HG02973 (cell line): Measurements from ENCODE around the gene CRYGS.
"Not testable (repeated sequence)": the region's sequence is repeated elsewhere in the genome, so short reads cannot be mapped to it uniquely, and the experiment has no call there.

Experiments
- ATAC-seq: cut with Tn5 transposase; IDR thresholded peaks from one replicate; pipeline ENCODE4 v1.9.1; 2021; ENCODE audit warnings: moderate library complexity; ENCODE audit not compliant: unreplicated experiment

CRYGS gene

DNA sequence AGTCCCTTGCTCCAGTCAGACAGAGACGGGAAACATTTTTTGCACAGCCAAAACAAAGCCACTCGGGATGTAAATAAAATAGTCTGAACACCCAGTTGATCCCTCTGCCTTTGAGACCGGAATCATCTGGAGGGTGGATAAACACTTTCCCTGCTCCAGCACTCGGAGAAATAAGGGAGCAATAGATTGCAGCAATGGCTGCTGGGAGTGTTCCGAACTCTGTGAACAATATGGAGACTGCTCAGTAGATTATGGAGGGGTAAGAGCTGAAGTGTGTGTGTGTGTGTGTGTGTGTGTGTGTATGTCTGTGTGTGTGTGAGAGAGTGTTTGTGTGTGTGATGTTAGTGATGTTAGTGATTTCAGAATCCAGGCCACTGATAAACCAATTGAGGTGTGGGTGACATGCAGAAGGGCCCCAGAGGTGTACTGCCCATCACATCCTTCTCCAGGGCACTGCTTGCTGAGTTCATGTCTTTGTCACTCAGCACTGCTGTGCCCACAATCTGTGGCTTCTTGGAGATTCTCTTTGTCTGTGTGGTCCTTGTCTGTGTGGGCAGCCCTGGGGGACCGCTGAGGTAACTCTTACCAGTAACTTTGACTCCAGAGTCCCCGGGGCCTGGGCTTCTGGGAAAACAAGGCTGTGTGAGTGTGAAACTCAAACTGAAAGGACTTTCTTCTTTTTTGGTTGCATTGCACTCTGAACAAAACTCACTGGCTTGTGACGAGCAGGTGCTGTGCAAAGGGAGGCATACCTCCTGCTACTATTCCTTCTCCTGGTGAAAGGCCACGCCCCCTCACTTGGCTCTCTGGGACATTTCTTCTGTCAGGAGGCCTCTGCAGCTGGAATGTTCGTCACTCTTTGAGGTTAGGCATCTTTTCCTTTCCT, 23.0 kb downstream of the CRYGS start:
- ATAC-seq: peak; percentile 49

DNA sequence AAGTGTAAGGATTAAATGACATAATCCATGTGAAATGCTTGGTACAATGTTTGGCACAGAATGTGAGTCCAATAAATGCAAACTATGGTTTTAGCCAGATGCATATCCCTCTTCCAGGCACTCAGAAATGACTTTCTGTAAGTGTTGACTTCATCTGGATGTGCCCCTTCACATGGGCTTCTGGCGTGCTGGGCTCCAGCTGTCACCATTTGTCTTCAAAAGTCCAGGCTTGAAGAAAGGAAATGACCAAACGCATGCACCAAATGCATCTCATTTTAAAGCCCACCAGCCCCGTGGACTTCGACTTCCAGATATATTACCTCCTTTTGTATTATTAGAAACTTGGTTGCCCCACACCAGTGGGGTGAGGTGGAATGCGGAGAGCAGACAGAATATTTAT, 23.7 kb downstream of the CRYGS start:
- no peak for ATAC-seq

DNA sequence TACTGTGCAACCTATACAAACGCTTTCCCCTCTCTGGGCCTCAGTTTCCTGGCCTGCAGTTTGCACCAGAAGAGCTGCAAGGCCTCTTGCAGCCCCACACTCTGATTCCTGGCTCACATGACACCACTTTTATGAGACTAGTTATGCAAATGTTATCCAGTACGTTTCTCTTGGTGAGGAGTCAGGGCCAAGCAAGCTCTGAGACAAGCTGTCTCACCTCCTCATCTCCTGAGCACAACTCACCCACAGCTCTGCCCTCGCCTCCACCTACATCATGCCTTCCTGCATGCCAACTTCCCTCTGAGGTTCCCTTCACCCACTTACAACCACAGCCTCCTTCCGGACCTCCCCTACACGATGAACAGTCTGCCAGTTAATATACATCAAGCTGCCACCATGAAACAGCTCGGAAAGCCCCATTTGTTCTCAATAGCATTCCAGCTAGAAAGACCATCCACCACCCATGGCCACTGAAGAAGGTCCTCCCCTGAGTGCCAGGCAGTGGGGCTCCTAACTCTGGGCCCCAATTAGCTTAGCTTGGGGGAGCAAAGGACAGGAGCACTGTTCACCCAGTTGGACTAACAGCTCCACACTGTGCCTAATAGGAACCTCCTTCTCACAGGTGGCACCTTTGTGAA, 25.0 kb downstream of the CRYGS start:
- no peak for ATAC-seq

DNA sequence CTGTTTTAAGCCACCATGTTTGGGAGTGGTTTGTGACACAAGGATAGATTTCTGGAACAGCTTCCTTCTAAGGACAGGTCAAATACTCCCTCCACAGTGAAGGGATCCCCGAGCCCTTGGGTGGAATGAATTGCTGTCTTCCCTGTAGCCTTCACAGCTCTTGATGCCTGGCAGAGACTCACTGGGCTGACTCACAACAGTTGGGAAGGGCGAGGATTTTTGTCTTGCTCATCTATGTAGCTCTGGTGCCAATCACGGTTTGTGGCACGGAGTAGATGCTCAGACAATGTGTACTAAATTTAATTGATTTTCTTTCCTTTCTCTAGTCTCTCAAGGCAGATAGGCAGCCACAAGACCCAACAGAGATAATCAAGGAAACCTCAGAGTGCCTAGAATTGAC, 27.0 kb downstream of the CRYGS start:
- ATAC-seq: no peak

DNA sequence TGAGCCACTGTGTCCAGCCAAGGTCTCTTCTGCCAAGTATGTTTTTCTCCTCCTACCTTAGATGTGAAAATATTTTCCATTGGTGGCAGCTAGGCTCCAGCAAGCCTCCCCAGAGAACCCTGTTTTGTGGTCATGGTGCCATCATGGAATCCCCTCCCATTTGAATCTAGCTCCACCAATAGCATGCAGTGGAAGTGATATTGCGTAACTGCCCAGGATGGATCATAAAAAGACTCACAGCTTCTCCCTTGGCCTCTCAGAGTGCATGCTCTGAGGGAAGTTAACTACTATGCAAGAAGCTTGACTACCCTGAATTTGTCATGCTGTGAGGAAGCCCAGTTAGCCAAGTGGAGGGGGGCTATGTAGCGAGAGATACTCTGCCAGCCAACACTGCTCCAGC, 27.5 kb downstream of the CRYGS start:
- no peak for ATAC-seq

DNA sequence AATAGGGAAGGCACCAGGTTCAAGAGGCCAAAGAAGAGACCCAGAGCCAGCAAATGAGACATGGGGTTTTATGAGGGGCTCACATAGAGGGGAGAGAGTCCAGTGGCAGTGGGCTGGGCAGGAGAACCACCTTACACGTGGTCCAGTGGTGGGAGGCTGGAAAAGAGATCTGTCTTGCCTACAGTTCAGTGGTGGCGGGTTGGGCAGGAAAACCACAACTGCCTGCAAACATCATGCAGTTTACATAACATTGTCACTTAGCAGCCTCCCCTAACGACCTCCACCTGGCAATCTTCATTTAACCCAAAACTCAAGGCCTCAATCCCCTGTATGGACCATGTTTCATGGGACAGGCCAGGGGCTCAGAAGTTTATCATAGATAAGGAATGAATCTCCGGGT, 29.1 kb downstream of the CRYGS start:
- ATAC-seq: no peak

DNA sequence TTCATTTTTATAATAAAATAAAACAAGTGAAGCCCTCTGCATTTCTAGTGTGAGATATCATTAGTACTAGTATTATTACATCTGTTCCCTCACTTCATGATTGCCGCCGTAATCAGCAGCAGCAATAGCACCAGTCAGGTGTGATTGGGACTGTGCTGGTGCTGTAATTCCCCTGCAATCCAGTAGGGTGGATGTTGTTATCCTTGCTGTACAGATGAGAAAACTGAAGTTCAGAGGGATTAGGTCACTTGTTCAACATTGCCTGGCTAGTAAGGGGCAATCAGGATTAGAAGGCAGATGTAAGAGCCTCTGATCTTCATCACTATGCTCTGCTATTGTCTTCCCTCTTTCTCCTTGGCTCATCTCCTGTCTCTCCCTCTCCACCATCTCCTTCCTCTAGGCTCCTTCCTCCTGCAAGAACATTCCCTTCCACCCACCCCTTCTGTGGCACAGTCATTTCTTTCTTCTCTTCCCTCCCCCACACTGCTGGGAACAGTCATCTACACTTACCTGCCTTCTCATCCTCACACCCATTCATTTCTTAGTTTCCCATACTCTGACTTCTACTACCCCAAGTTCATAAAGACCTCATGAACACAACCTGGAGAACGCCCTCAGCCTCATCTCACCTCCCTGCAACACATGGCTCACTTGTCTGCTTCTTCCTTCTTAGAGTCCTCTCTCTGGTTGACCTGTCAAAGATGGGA, 29.7 kb downstream of the CRYGS start:
- ATAC-seq: no peak

DNA sequence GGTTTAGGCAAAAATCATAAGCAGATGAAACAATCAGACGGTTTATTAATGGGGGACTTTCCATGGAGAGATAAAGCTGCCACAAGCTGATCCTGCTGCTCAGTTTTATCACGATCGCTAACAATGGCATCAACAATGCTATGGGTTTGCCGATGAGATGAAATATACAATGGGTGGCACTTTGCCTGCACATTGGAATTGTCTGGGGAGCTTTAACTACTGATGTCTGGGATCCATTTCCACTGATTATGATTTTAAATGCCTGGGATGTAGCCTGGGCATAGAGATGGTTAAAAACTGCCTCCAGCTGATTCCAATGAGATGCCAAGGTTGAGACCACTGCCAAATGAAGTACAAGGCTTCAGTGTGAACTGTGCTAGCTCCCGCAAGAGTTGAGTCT, 30.8 kb downstream of the CRYGS start:
- ATAC-seq: no peak

DNA sequence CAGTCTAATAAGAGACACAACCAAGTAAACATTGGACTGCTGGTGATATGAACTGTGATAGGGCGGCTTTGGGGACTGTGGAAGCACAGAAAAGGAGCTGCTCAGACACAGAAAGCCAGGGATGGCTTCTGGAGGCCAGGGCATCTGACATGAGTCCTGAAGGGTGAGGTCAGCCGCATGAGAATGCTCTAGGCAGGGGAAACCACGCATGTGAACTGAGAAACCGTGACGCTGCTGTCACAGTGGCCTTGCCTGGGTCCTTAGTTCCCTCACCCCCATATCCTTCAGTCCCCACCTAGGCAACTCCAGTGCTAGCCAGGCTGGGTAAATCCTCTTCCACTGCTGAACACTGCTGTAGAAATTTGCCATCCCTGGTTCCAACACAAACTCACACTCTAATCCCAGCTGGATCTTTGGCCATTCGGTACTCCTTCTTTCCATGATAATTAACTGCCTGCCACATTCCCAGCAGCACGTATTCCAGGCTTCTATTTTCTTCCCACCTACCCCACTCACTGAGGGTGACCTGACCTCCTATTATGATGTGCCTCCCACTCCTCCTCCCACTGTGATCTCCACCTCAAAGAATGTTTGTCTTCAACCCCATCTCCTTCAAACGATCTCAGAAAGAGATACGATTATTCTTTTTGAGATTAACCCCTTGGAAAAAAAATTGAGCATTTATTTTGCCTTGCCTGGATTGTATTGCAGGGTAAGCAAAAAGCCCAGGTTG, 31.4 kb downstream of the CRYGS start:
- no peak for ATAC-seq

DNA sequence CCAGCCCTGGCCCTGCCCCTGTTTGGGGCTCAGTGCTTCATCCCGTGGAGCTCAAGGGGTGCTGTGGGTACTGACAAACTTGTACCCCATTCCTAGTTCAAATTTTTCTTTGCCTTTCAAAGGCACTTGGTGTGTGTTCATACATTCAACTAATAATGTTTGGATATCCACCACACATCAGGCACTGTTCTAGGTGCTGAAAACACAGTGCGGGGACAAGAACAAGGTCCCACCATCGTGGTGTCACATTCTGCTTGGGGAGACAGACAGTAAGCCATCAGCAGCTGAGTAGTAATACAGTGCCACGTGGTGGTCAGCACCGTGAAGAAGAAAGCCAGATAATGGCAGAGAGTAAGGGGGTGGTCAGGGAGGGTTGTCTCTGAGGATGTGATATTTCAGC, 32.5 kb downstream of the CRYGS start:
- no peak for ATAC-seq

DNA sequence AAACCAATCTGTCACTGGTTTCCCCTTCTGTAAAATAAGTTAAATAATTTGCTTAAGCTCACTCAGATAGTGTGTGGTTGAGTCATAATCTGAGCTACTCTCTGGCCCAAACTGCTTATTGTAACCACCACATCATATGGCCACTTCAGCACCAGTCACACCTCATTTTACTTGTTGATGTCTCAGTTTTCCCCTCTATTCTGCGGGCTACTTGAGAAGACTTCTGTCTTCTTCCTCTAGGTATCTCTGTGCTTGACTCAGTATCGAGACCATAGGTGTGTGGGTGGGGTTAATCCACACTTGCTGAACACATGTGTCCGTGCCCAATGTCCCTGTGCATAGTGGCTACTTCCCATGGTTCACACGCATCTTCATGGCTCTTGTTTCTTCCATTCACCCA, 32.9 kb downstream of the CRYGS start:
- ATAC-seq: peak; percentile 75

DNA sequence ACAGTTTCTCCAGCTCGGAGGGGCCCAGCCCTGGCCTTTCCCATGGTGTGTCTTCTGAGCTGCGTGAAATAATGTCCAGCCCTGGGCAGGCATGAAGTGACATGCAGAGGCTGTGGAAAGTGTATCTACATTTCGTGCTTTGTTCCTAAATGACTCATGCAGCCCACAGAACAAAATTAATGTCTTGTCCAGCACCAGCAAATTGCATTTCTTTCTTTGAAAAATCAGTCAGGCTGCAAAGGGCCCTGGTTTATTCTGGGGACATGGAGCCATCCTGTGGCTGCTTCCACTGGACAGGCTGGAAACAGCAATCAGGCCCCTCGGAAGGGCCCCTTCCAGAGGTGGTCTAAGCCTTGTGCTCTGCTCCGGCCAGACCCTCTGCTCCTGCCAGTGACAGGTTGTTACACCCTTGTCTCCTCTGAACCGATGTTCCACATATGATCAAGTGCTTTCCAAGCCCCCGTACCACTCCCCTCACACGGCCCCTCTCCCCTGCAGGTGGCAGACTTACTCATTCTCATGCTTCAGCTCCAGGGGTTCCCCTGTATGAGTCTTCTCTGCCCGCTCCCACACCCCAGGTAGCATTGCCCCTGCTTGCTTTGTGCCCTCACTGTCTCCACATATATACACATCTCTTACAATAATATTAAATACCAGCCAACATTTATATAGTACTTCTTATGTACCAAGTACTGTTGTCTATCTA, 33.7 kb downstream of the CRYGS start:
- ATAC-seq: no peak

DNA sequence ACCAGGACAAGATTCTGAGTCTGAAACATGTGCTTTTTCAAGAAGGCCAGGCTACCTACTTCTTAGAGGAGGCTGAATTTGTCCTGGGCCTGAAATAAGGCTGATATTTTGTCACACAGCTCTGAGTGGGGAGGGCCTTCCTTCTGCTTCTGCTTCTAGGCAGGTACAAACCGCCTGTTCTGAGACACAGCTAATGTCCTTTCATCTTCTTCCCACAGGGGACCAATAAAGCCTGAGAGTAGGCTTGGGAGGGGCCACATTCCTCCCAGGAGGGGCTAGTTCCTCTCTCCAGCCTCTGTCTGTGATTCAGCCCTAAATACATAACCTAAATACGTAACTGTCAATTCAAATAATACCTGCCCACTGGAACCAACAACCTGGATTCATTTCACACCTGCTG, 34.8 kb downstream of the CRYGS start:
- no peak for ATAC-seq

DNA sequence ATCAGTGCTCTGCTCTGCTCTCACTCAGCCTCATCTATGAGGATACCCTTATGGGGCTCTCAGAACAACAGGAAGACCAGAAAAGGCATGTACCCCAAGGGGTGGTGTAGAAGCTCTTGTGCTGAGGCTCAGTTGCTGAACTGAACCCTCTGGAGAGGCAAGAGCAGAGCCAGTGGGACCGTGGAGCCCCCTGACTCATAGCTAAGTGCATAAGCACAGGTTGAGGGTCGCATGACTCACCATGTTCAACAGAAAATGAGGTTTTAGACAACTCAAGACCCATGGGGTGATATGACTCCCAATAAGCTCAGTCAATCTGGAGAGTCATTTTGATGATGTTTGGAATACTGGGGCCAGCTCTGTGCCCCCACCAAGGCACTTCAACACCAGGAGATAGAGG, 37.3 kb downstream of the CRYGS start:
- ATAC-seq: no peak

DNA sequence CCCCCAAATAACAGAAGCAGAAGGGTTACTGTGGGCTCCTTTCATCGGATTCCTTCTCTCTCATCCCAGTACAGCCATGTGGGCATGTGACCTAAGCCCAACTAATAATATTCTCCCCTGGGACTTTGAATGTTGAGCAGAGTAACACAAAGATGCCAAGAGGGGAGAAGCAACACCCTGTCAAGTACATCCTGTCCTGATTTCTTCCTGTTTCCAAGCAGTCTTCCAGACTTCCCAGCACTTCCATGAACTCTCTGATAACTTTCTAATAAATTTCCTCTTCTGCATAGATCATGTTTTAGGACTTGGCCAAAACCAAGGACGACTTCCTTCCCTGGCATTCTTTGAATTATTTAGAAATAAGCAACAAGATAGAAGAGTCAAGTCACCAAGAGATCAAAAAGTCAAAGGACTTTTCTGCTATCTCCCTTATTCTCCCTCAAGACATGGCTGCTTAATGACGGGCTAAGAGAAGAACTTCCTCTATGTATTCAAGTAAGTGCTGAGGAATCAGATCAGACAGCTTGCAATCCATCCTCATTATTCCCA, 37.9 kb downstream of the CRYGS start:
- no peak for ATAC-seq

DNA sequence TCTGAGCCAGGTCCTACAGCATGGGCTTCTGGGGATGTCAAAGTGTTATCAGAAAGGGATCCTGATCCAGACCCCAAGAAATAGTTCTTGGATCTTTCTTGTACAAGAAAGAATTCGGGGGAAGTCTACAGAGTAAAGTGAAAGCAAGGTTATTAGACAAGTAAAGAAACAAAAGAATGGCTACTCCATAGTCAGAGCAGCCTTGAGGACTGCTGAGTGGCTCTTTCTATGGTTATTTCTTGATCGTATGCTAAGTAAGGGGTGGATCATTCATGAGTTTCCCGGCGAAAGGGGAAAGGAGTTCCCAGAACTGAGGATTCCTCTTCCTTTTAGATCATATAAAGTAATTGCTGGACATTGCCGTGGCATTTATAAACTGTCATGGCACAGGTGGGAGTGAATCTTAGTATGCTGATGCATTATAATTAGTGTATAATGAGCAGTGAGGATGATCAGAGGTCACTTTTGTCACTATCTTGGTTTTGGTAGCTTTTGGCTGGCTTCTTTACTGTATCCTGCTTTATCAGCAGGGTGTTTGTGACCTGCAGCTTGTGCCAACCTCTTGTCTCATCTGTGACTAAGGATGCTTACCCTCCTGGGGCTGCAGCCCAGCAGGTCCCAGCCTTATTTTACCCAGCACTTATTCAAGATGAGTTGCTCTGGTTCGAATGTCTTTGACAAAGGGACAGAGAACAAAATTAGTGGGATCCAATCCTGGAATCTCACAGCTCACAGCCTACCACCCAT, 41.0 kb downstream of the CRYGS start:
- ATAC-seq: no peak

DNA sequence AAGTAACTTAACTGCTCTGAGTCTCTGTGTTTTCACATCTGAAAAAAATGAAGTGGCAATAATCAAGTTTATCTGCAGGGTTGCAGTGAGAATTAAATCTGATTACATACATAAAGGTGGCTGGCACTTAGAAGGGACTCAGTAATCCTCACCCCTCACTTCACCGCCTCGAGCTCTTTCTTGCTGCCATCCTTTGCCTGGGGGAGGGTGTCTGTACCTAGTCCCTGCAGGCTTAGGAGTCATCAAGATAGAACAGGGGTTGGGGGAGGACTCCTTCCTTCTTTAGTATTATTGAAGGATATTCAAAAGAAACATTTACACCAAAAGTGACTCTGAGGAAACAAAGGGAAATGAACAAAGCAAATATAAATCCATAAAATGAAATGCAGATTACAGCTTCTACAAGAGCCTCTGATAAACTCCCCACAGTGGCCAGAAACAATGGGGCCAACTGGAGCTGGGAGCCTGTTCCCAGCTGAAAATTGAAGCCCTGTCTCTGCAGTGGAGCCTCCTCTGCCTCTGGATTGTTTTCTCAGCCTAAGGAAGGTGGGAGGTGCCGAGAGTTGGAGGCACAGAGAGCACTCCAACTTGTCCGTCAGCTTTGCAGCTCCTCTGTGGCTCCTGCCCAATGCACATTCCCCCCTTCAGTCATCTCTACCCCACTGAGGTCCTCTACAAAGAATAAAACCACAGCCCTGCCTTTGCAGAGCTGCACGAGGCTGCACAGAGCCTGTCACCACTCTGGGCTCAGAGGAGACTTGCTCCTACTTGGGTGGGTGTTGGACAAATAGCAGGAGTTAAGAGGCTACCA, 41.8 kb downstream of the CRYGS start:
- no peak for ATAC-seq

DNA sequence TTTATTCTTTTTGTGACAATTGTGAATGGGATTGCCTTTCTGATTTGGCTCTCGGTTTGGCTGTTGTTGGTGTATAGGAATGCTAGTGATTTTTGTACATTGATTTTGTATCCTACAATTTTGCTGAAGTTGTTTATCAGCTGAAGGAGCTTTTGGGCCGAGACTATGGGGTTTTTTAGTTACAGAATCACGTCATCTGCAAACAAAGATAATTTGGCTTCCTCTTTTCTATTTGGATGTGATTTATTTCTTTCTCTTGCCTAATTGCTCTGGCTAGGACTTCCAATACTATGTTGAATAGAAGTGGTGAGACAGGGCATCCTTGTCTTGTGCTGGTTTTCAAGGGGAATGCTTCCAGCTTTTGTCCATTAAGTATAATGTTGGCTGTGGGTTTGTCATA, 44.2 kb downstream of the CRYGS start:
- not testable (repeated sequence) for ATAC-seq

DNA sequence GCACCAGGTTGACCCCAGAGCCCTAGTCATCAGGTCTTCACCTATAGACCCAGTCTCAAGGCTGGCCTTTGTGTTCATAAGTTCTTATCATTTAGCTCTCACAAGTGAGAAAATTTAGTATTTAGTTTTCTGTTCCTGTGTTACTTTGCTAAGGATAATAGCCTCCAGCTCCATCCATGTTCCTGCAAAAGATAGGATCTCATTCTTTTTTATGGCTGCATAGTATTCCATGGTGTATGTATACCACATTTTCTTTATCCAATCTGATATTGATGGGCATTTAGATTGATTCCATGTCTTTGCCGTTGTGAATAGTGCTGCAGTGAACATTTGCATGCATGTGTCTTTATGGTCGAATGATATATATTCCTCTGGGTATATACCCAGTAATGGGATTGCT, 46.2 kb downstream of the CRYGS start:
- not testable (repeated sequence) for ATAC-seq
